HG02571 (cell line): ENCODE data around the gene TAS2R7.
"Not testable (repeated sequence)": the region's sequence is repeated elsewhere in the genome, so short reads cannot be mapped to it uniquely, and the experiment has no call there.

Source experiments
- ATAC-seq: cut with Tn5 transposase; IDR thresholded peaks from one replicate; pipeline ENCODE4 v1.9.1; 2021; ENCODE audit warnings: mild to moderate bottlenecking, moderate library complexity; ENCODE audit not compliant: unreplicated experiment

The TAS2R7 gene, protein sequence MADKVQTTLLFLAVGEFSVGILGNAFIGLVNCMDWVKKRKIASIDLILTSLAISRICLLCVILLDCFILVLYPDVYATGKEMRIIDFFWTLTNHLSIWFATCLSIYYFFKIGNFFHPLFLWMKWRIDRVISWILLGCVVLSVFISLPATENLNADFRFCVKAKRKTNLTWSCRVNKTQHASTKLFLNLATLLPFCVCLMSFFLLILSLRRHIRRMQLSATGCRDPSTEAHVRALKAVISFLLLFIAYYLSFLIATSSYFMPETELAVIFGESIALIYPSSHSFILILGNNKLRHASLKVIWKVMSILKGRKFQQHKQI

DNA sequence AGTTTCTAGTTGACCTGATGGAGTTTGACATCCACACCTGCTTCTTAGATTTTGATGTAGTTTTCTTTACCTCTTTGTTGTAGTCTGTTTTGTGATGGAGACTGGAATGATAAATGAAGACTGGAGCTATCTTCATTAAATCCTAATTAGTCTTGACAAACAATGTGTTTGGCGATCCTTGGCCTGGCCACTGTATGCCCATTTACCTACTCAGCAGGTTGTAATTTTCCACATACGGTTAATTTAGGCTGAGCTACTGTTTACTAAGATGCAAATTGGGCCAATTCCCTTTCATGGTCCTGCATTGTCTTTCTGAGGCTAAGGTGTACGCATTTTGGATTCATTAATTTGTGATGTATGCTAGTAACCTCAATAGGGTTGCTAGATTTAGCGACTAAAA lies at the start of gene TAS2R7:
TSS of gene TAS2R7 (minus strand) at position 41 of the 400 bp plus-strand sequence. CDS start 57 bp downstream, outside the sequence.
- no peak for ATAC-seq

- no peak for ATAC-seq
Measured at GRCh38 chr12:10851243-10851858, 48.9 kb upstream of the TAS2R7 start.

GRCh38 chr12:10849425-10849878 lies 47.0 kb upstream of the TAS2R7 start, which contains the start of gene PRR4:
TSS of gene PRR4 (minus strand) at chr12:10849475. CDS start at chr12:10849437, 38 bp downstream.
- ATAC-seq: no peak

- no peak for ATAC-seq
Measured at GRCh38 chr12:10847744-10848143, 45.3 kb upstream of the TAS2R7 start.

- ATAC-seq: no peak
Measured at GRCh38 chr12:10842862-10843261, 40.4 kb upstream of the TAS2R7 start.

DNA sequence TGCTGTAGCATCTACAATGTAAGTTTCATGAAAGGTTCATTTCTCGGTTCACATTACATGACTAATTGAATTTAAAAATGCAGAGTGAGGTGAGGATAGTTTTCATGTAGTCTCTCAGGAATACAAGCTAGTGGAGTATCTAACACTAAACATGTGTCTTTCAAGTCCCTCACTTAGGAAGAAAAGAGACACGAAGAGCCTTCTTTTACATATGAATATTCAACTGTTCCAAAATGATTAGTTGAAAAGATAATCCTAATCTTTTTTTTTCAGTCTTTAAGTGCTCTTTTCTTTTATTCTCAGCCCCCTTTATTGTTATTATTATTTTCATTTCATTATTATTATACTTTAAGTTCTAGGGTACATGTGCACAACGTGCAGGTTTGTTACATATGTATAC lies 36.0 kb upstream of the TAS2R7 start:
- ATAC-seq: no peak

DNA sequence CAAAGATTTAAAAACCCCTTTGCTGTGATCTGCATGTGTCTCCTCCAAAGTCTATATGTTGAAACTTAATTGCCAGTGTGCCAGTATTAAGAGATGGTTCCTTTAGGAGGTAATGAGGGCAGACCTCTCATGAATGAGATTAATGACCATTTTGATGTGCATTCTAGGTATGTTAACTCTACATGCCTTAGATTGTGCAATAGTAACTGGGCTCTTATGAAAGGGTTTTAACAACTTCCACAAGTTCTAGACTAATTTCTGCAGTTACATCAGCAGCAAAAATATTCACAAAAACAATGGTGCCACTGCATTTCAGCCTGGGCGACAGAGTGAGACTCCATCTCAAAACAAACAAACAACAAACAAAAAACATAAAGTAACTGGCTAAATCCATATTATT lies 27.6 kb upstream of the TAS2R7 start:
- no peak for ATAC-seq

- no peak for ATAC-seq
Measured at GRCh38 chr12:10826258-10826657, 23.8 kb upstream of the TAS2R7 start, which contains the start of gene TAS2R10. TSS of gene TAS2R10 (minus strand) at chr12:10826358. CDS start at chr12:10826269, 89 bp downstream.

DNA sequence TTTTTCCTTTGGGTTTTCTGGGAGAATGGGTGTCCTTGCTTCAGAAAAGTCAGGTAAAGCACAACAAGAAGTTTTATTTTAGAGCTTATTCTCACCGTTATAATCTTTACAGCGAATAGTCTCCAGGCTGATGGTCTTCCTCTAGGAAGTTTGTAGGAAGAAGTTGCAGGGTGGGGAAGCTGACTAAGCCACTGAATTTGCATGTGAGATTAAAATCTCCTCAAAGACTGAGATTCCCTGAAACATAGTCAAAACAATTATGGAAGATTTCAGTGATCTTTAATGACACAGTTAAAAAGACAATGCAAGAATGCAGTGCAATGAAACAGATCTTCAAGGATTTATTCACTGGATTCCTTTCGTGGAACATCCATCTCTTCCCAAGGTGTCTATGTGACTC lies 22.5 kb upstream of the TAS2R7 start:
- no peak for ATAC-seq

GRCh38 chr12:10811883-10812536 lies 9.6 kb upstream of the TAS2R7 start:
- no peak for ATAC-seq

GRCh38 chr12:10810068-10810467 lies 7.6 kb upstream of the TAS2R7 start, which contains the start of gene TAS2R9:
TSS of gene TAS2R9 (minus strand) at chr12:10810168. CDS start at chr12:10810075, 93 bp downstream.
- ATAC-seq: no peak

DNA sequence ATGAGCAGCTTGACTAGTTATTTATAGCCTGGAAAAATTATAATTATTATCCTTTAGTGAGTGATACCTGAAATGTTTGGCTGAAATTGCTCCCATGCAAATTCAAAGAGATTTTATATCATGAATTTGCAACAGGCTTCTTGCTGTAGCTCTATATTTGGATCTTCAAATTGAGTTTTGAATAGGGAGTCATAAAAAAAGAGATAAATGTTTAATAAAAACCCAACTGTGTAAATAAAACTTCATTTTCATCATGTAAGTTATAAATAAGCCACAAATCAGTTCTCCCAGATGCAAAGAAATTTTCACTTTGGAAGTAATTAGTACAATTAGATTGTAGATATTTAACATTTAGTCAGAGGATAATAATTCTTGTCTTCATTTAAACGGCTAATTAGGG lies 4.8 kb upstream of the TAS2R7 start, which contains the start of gene TAS2R8:
TSS of gene TAS2R8 (minus strand) at position 101 of the 400 bp plus-strand sequence. CDS start 306 bp downstream, outside the sequence.
- ATAC-seq: no peak

DNA sequence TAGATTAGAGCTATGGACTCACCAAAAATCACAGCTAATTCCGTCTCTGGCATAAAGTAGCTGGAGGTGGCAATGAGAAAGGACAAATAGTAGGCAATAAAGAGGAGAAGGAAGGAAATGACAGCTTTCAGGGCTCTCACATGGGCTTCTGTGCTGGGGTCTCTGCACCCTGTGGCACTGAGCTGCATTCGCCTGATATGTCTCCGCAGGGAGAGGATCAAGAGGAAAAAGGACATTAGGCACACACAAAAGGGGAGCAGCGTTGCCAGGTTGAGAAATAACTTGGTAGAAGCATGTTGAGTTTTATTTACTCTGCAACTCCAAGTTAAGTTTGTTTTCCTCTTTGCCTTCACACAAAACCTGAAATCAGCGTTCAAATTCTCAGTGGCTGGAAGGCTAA lies 686 bp downstream of the TAS2R7 start:
- ATAC-seq: no peak

DNA sequence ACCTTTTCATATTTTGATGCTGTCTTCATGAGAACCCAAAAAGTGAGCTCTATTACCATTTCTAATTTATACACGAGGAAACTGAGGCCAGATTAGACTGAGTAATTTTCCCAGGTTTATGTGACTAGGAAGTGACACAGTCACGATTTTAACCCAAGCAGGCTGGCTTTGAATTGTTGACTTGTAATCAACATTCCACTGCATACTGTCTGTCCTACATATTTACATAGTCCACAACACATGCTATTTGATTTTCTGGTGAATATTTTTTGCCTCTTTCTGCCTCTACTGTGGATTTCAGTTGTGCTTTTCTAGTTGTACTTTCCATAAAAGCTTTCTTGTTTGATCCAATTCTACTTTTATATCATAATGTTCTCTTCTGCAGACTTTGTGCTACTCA lies 8.2 kb downstream of the TAS2R7 start:
- ATAC-seq: no peak

GRCh38 chr12:10791769-10792168 lies 10.7 kb downstream of the TAS2R7 start:
- not testable (repeated sequence) for ATAC-seq

DNA sequence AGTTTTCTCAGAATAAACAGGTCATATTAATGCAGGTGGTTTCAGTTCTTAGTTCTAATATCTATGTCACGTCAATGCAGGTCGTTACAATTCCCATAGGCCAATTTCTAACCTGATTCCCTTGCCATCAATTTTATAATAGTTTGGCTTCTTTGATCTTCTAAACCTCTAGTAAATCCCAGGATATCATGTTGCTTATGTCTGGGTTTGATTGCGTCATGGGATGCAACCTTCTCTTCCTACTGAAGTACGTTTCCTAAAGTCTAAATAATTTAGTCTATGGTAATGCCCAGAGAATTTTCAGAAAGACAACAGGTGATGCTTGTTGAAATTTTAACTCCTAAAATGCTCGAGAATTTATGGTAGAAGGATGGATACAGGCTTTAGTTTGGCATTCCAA lies 19.2 kb downstream of the TAS2R7 start:
- no peak for ATAC-seq

- ATAC-seq: no peak
Measured at GRCh38 chr12:10779103-10779502, 23.3 kb downstream of the TAS2R7 start.

- ATAC-seq: no peak
Measured at GRCh38 chr12:10771132-10771733, 31.2 kb downstream of the TAS2R7 start.

- ATAC-seq: no peak
Measured at GRCh38 chr12:10759657-10760056, 42.8 kb downstream of the TAS2R7 start.

DNA sequence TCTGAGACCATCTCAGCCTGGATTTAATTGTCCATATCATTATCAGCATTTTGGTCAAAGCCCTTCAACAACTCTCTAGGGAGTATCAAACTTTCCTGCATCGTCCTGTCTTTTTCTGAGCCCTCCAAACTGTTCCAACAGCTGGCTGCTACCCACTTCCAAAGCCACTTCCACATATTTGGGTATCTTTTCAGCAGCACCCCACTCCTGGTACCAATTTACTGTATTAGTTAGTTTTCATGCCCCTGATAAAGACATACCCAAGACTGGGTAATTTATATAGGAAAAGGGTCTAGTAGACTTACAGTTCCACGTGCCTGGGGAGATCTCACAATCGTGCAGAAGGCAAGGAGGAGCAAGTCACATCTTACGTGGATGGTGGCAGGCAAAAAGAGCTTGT lies 46.2 kb downstream of the TAS2R7 start:
- no peak for ATAC-seq

DNA sequence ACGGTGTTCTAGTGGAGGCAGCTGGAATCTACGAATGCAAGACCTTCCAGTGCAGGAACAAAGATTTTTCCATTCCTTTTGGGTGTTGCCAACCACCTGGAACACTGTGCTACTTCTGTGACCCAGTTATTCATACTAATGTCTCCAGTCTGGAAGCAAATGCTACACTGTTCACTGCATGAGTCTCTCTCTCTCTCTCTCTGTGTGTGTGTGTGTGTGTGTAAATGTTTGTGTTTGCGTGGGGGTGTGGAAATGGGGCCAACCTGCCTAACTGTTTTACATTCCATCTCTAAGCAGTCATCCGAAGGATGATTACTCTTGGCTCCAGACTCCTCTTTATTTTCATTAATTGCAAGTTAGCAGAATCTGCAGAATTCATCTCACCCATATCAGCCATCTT lies 49.4 kb downstream of the TAS2R7 start:
- no peak for ATAC-seq
